Neutrophil (primary cell): ENCODE data around the gene NLRC5.

Source experiments
- H3K27ac ChIP-seq: fragments of 200-600 bp; sonication (generic); 2 replicates; pipeline ENCODE4 v1.5.1; 2016; ENCODE audit warnings: mild to moderate bottlenecking, moderate library complexity
- H3K27me3 ChIP-seq: fragments of 200-600 bp; sonication (generic); 2 replicates; pipeline ENCODE4 v1.6.0; 2016; ENCODE audit warnings: mild to moderate bottlenecking
- H3K36me3 ChIP-seq: fragments of 200-600 bp; sonication (generic); 2 replicates; pipeline ENCODE4 v1.5.1; 2017
- H3K4me1 ChIP-seq, 2 experiments: fragments of 200-600 bp in 1 of 2; sonication (generic) in 1 of 2; 1 replicate in 1 of 2; 2 replicates in 1 of 2; pipeline versions ENCODE4 v1.5.1 to v1.6.1; 2013 to 2016; ENCODE audit warnings: low read depth in 1 of 2, low read length in 1 of 2, mild to moderate bottlenecking in 1 of 2, moderate library complexity in 1 of 2; ENCODE audit not compliant: control insufficient read depth in 1 of 2, insufficient read depth in 1 of 2
- H3K4me3 ChIP-seq, 2 experiments: fragments of 200-600 bp in 1 of 2; sonication (generic) in 1 of 2; 1 replicate in 1 of 2; 2 replicates in 1 of 2; pipeline ENCODE4 v1.5.1; 2013 to 2016; ENCODE audit warnings: low read depth in 1 of 2, low read length in 1 of 2, mild to moderate bottlenecking in 1 of 2, moderate library complexity in 1 of 2
- H3K9me3 ChIP-seq: fragments of 200-600 bp; sonication (generic); 2 replicates; pipeline ENCODE4 v1.5.1; 2016
- TF ChIP-seq, protein P1 (sequence below): fragments of 200-600 bp; sonication (generic); IDR thresholded peaks from 2 replicates; pipeline ENCODE4 v1.5.1; 2016; ENCODE audit warnings: antibody characterized with exemption

The NLRC5 gene

DNA sequence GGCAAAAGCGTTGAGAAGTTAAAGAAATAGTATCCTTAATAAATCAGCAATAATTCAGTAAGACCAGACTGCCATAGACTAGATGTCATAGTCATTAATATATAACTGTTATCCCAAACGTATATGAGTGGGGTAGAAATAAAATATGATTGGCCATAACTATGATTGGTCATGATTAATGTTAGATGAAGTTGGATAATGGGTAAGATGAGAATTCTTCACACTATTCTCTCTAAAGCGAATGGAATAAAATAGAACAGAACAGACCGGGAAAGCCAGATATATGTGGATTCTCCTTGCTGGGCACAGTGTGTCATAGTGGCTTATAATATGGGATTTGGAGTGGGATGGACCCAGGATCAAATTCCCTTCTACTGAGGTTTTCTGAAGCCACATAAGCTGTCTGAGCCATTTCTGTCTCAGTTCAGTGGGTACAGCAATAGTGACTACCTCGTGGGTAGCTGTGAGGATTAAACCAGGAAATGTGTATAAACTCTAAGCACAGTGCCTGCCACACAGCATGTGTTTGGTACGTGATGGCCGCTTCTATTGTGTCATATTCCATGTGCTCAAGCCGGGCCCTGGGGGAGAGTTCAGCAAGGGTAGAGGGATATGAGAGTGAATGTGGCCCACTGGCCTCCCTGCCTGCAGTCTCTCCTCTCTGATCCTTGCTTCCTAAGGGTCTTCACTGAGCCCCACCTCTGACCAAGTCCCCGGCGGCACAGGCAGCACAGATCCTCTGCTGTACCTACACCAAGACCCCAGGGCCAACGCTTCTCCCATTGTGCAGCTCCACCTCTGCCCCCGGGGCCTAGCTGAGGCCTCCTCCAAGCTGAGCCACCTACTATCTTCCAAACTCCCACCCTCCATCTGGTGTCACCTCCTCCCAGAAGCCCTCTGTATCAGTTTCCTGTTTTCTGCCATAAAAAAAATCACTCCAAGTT is 23.9 kb upstream of the NLRC5 start:
- Histone ChIP-seq H3K4me3 (peak overlapping the region in 1 of 2 experiments; percentile 45), H3K27me3 (no peaks in the 10 kb centered on the region), H3K27ac (peak overlapping the region; percentile 71), H3K36me3 (no peaks in the 10 kb centered on the region), H3K4me1 (peaks cover 31 to 35% of the 10 kb centered on the region in 2 experiments), H3K9me3 (no peaks in the 10 kb centered on the region)
- TF ChIP-seq, protein P1, sequence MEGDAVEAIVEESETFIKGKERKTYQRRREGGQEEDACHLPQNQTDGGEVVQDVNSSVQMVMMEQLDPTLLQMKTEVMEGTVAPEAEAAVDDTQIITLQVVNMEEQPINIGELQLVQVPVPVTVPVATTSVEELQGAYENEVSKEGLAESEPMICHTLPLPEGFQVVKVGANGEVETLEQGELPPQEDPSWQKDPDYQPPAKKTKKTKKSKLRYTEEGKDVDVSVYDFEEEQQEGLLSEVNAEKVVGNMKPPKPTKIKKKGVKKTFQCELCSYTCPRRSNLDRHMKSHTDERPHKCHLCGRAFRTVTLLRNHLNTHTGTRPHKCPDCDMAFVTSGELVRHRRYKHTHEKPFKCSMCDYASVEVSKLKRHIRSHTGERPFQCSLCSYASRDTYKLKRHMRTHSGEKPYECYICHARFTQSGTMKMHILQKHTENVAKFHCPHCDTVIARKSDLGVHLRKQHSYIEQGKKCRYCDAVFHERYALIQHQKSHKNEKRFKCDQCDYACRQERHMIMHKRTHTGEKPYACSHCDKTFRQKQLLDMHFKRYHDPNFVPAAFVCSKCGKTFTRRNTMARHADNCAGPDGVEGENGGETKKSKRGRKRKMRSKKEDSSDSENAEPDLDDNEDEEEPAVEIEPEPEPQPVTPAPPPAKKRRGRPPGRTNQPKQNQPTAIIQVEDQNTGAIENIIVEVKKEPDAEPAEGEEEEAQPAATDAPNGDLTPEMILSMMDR, result no peak

DNA sequence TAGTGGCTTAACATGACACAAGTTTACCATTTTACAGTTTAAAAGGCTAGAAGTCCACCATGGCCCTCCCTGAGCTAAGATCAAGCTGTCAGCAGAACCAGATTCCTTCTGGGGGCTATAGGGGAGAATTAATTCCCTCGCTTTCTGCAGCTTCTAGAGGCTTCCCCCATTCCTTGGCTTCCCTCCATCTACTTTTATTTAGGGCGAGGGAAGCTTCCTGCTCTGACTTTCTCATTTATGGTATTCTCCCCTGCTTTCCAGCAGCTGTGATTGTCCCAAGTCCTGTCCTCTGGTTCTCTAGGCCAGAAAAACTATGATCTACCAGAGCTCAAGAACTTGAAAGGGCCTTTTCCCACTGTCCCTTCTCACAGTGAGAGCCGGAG is 23.3 kb upstream of the NLRC5 start:
- Histone ChIP-seq H3K4me1 (peaks cover 31 to 35% of the 10 kb centered on the region in 2 experiments), H3K9me3 (no peaks in the 10 kb centered on the region), H3K27ac (peak overlapping the region; percentile 71), H3K36me3 (no peaks in the 10 kb centered on the region), H3K4me3 (no peak overlapping the region), H3K27me3 (no peaks in the 10 kb centered on the region)
- TF ChIP-seq, protein P1, result no peak

DNA sequence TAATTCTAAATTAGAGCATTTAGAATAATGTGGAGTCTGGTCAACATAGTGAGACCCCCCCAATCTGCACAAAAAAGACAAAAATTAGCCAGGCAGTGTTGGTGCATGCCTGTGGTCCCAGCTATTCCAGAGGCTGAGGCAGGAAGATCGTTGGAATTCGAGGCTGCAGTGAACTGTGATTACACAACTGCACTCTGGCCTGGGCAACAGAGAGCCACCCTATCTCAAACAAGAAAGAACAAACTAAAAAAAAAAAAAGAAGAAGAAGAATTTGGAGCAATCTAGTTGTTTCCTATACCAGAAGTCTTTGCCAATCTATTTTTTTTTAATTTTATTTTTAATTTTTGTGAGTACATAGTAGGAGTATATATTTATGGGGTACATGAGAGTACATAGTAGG is 21.6 kb upstream of the NLRC5 start:
- H3K36me3 ChIP-seq, result no peaks in the 10 kb centered on the region
- H3K27ac ChIP-seq, result peak overlapping the region; percentile 51
- H3K4me1 ChIP-seq, result peaks cover 34 to 39% of the 10 kb centered on the region in 2 experiments
- TF ChIP-seq, protein P1, result no peak
- H3K9me3 ChIP-seq, result no peaks in the 10 kb centered on the region
- H3K27me3 ChIP-seq, result no peaks in the 10 kb centered on the region
- H3K4me3 ChIP-seq, result no peak overlapping the region

DNA sequence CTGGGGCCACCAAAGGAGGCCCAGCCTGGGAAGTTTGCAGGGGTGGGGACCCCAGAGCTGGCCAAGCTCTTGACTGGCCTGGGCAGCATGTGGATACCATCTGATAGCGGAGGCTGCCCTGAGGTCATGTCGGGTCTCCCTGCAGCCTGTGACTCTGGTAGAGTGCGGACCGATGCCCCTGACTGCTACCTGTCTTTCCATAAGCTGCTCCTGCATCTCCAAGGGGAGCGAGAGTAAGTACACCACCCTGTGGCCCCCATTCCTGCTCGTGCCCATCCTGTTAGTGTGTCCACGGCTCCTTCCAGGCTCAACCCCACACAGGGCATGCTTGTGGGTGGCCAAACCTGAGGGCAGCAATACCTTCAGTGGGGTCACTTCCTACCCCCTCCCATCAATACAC is 19.6 kb upstream of the NLRC5 start:
- no peak overlapping the region for H3K27ac ChIP-seq
- H3K4me1 ChIP-seq, result peaks cover 39 to 47% of the 10 kb centered on the region in 2 experiments
- no peaks in the 10 kb centered on the region for H3K36me3 ChIP-seq
- H3K4me3 ChIP-seq, result no peak overlapping the region
- TF ChIP-seq, protein P1, result no peak
- no peaks in the 10 kb centered on the region for H3K27me3 ChIP-seq
- H3K9me3 ChIP-seq, result no peaks in the 10 kb centered on the region

DNA sequence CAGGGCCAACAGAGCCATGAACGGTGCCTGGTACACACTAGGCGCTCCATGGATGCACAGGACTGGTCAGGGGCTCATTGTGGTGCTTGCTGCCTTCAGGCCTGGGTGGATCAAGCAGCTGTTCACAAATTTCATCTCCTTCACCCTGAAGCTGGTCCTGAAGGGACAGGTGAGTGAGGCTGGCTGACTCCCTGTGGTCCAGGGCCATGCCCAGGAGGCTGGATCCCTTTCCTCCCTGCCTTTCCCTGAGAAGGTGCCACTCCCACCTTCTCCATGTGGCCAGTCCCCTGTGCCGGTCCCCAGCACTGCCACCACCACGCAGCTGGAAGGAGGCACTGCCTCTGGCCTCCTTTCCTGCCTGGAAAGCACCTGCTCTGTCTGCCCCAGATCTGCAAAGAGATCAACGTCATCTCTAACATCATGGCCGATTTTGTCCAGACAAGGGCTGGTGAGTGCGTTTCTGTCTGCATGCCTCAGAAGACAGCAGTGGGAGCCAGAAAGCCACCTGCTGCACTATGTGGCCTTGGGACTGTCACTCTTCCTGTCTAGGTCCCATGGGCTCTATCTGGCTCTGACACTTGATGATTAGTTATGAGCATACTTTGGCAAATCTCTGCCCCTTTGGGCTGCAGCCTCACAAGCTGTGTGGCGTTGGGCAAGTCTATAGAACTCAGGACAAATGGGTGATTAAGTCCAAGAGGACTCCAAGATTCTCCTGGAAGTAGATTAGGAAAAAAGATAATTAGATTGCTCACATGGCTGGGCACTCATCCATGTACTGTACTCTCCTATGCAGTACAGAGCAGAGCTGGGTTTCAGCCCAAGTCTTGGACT is 18.2 kb upstream of the NLRC5 start:
- H3K27me3 ChIP-seq, result no peaks in the 10 kb centered on the region
- no peak overlapping the region for H3K27ac ChIP-seq
- no peaks in the 10 kb centered on the region for H3K9me3 ChIP-seq
- TF ChIP-seq, protein P1, result no peak
- H3K4me1 ChIP-seq, result peaks cover 35 to 44% of the 10 kb centered on the region in 2 experiments
- H3K4me3 ChIP-seq, result no peak overlapping the region
- no peaks in the 10 kb centered on the region for H3K36me3 ChIP-seq
